GM12878 (cell line): ENCODE data around the gene AJM1. TPM values are rescaled to one million over a fixed set of nuclear protein-coding genes. Genes with fewer than 3 reads are reported as not detected.
A peak's percentile ranks its signal among the peaks of the same experiment; 100 is the strongest.
"Not testable (repeated sequence)": the region's sequence is repeated elsewhere in the genome, so short reads cannot be mapped to it uniquely, and the experiment has no call there.

Experiments used
- ATAC-seq: fragments of 200-7000 bp; cut with Tn5 transposase; 3 replicates; pipeline ENCODE4 v1.9.1; 2020; ENCODE audit warnings: mild to moderate bottlenecking, moderate library complexity
- BruUV-seq: library from RNA; stranded (reverse); fragments of 400-500 nt; replicated peaks from 2 replicates; lab custom pipeline; 2021; lab: Mats Ljungman, UMichigan
- CTCF ChIA-PET: fragments of 300-600 bp; sonication (Branson Sonifier 250); formaldehyde crosslinking; extraction: SDS; loops from one replicate; lab custom pipeline; 2021; ENCODE audit warnings: inconsistent platforms; lab: Yijun Ruan, JAX
- POLR2A ChIA-PET: fragments of 350-600 bp; formaldehyde crosslinking; extraction: SDS; loops from one replicate; lab custom pipeline; 2021; ENCODE audit warnings: inconsistent platforms; lab: Charles Lee
- RAD21 ChIA-PET: fragments of 300-600 bp; sonication (Branson Sonifier 250); formaldehyde crosslinking; loops from one replicate; lab custom pipeline; 2023; ENCODE audit warnings: antibody characterized with exemption; ENCODE audit not compliant: unreplicated experiment; lab: Charles Lee
- SMC1A ChIA-PET: fragments of 300-600 bp; sonication (Branson Sonifier 250); formaldehyde crosslinking; loops from one replicate; lab custom pipeline; 2023; ENCODE audit not compliant: unreplicated experiment, uncharacterized antibody; lab: Charles Lee
- DNase-seq: peaks from one replicate; pipeline ENCODE4 v3.0.0-alpha.2; 2011; ENCODE audit warnings: low read depth, low spot score
- FAIRE-seq: peaks from 3 replicates; lab custom pipeline; 2011; peaks lifted over from hg19 to GRCh38; lab: Jason Lieb, UNC
- H2AFZ ChIP-seq: 2 replicates; pipeline ENCODE4 v1.6.0; 2011; ENCODE audit warnings: low read depth, low read length, control low read depth; ENCODE audit not compliant: control insufficient read depth
- H3K27ac ChIP-seq: 2 replicates; pipeline ENCODE4 v1.5.1; 2011; ENCODE audit warnings: control low read depth; ENCODE audit not compliant: control insufficient read depth, insufficient read depth
- H3K27me3 ChIP-seq, 2 experiments: replicated peaks in 1 of 2; 2 replicates each; pipeline versions ENCODE4 v1.6.0 to v1.6.1; 2011; ENCODE audit warnings: low read length in 1 of 2; ENCODE audit not compliant: control insufficient read depth in 2 of 2, insufficient read depth in 2 of 2
- H3K36me3 ChIP-seq, 2 experiments: 2 replicates each; pipeline ENCODE4 v1.5.1; 2011; ENCODE audit warnings: low read length in 1 of 2; ENCODE audit not compliant: control insufficient read depth in 2 of 2, insufficient read depth in 2 of 2
- H3K4me1 ChIP-seq: 2 replicates; pipeline ENCODE4 v1.6.1; 2011; ENCODE audit warnings: mild to moderate bottlenecking, low read length, moderate library complexity, mixed read lengths; ENCODE audit not compliant: control insufficient read depth, insufficient read depth
- H3K4me2 ChIP-seq: 2 replicates; pipeline ENCODE4 v1.6.0; 2011; ENCODE audit warnings: control low read depth; ENCODE audit not compliant: control insufficient read depth, insufficient read depth
- H3K4me3 ChIP-seq: fragments of 200-600 bp; sonication (generic); 2 replicates; pipeline ENCODE4 v1.5.1; 2016
- H3K79me2 ChIP-seq: 2 replicates; pipeline ENCODE4 v1.6.0; 2011; ENCODE audit warnings: low read length; ENCODE audit not compliant: control insufficient read depth, insufficient read depth
- H3K9ac ChIP-seq: 2 replicates; pipeline ENCODE4 v1.8.0; 2011; ENCODE audit warnings: low read length, control low read depth, mixed read lengths; ENCODE audit not compliant: control insufficient read depth, insufficient read depth
- H3K9me3 ChIP-seq: replicated peaks from 3 replicates; pipeline ENCODE4 v1.5.1; 2011; ENCODE audit warnings: mild to moderate bottlenecking, low read length; ENCODE audit not compliant: control insufficient read depth, insufficient read depth
- H4K20me1 ChIP-seq: 2 replicates; pipeline ENCODE4 v1.6.0; 2011; ENCODE audit not compliant: control insufficient read depth, insufficient read depth
- MLLT1 ChIP-seq: fragments of 450-650 bp; IDR thresholded peaks from 2 replicates; pipeline ENCODE4 v1.6.1; 2016; ENCODE audit warnings: mild to moderate bottlenecking
- NBN ChIP-seq: fragments of 450-650 bp; IDR thresholded peaks from 2 replicates; pipeline ENCODE4 v1.6.1; 2016
- WGBS: methylation state at CpG from one replicate; pipeline ENCODE4 v1.1.6; 2016; ENCODE audit warnings: low lambda C conversion rate; ENCODE audit not compliant: insufficient replicate concordance, insufficient coverage; ENCODE audit errors: missing lambda C conversion rate; 5-methylcytosine and 5-hydroxymethylcytosine counted together
- in situ Hi-C: fragments of 300-500 bp; cut with MboI; formaldehyde crosslinking; loops from 9 replicates; pipeline ENCODE4 v1.14.3; 2018; ENCODE audit warnings: mixed read lengths
- intact Hi-C: fragments of 100-400 bp; cut with micrococcal nuclease; formaldehyde crosslinking; loops from one replicate; pipeline ENCODE4 v1.14.2; 2022; ENCODE audit not compliant: unreplicated experiment
- polyA plus RNA-seq, 11 experiments: library from polyadenylated mRNA; depleted of rRNA in 4 of 11; unstranded in 6 of 11; stranded (reverse) in 5 of 11; fragments of >200 nt; fragmentation: Nextera tagmentation in 4 of 11; fragmentation: Illumina TruSeq in 1 of 11; extraction: Ambion mirVana in 4 of 11; extraction: Trizol in 1 of 11; gene quantifications; 1 replicate in 1 of 11; 2 replicates in 10 of 11; pipeline versions ENCODE4 v1.2.1 to v1.2.3, GENCODE V29; 2011 to 2016; ENCODE audit warnings: inconsistent platforms in 2 of 11, missing spikeins in 2 of 11, low read depth in 1 of 11
- total RNA-seq, 4 experiments: library from RNA; depleted of rRNA in 3 of 4; stranded (reverse); fragments of >200 nt in 3 of 4; fragmentation: Illumina TruSeq in 1 of 4; extraction: Trizol in 1 of 4; gene quantifications; 2 replicates each; pipeline versions ENCODE4 v1.2.1 to v1.2.3, GENCODE V29; 2013 to 2021

The AJM1 gene
- total and polyA plus RNA-seq, 10 of the 15 experiments (the other 5 are each of a cell fraction or from before 2014, with no cell fraction given), result 0.06 to 2.5 (median 1.0) TPM; not detected in 2

GRCh38 chr9:136882947-136883283 is 40.6 kb downstream of the AJM1 start:
- BruUV-seq, H3K36me3 ChIP-seq, H3K27me3 ChIP-seq, H2AFZ ChIP-seq, in situ Hi-C loops, DNase-seq, FAIRE-seq: not testable (repeated sequence)
- H3K79me2 ChIP-seq, result peaks cover 24% of the 10 kb centered on the region
- SMC1A ChIA-PET, result interaction anchor here (0.6 to 8.0 kb wide), 3 partner anchors 13 to 40 kb away, joined by 3 to 70 read pairs (median 7); partner anchors contain the start of gene AJM1
- POLR2A ChIA-PET, result interaction anchor here (0.7 to 4.6 kb wide), 4 partner anchors 19 to 267 kb away, joined by 3 to 41 read pairs (median 6); no protein-coding TSS in a partner anchor
- CTCF ChIA-PET, result interaction anchor here (1.5 to 6.9 kb wide), 5 partner anchors 16 to 153 kb away, joined by 4 to 46 read pairs (median 16); partner anchors contain the start of gene AJM1
- peak overlapping the region; percentile 90 for H3K4me2 ChIP-seq
- intact Hi-C loops, result loop anchor here (5.0 to 10.0 kb wide), 2 partner anchors 36 to 78 kb away; partner anchors contain the start of genes PHPT1 and RABL6
- H3K9ac ChIP-seq, result peak overlapping the region; percentile 10
- RAD21 ChIA-PET, result interaction anchor here (0.8 to 1.8 kb wide), 4 partner anchors 19 to 149 kb away, joined by 4 to 23 read pairs (median 4); partner anchors contain the start of gene FUT7
- peak; percentile 65 for TF ChIP-seq MLLT1
- peak; percentile 3; the same call in 1 of the 2 replicates for TF ChIP-seq NBN
- TF ChIP-seq, all 136 proteins: peak for 2; not testable (repeated sequence) for 134
- not testable (repeated sequence) for H4K20me1 ChIP-seq, H3K9me3 ChIP-seq, ATAC-seq
- H3K4me1 ChIP-seq, result peaks cover 40% of the 10 kb centered on the region
- WGBS, result 50% methylated on average over 9 of the region's 9 CpGs
- peak overlapping the region; percentile 85 for H3K27ac ChIP-seq
- H3K4me3 ChIP-seq, result peak overlapping the region; percentile 64; the same call in 1 of the 2 replicates

GRCh38 chr9:136883670-136884069 is 41.4 kb downstream of the AJM1 start:
- H3K4me1 ChIP-seq, result peaks cover 40% of the 10 kb centered on the region
- H3K27me3 ChIP-seq, H3K4me3 ChIP-seq, RAD21 ChIA-PET, H3K27ac ChIP-seq, DNase-seq, H3K36me3 ChIP-seq, BruUV-seq, H4K20me1 ChIP-seq, H3K4me2 ChIP-seq, ATAC-seq, in situ Hi-C loops, FAIRE-seq, H3K9ac ChIP-seq, H2AFZ ChIP-seq, H3K9me3 ChIP-seq: not testable (repeated sequence)
- H3K79me2 ChIP-seq, result peaks cover 32% of the 10 kb centered on the region
- 83% methylated on average over 10 of the region's 10 CpGs for WGBS
- ChIA-PET CTCF (interaction anchor here (3.2 to 6.9 kb wide), 2 partner anchors 15 to 41 kb away, joined by 15 to 46 read pairs; partner anchors contain the start of gene AJM1), SMC1A (interaction anchor here (8.0 kb wide), 1 partner anchor 17 kb away, joined by 70 read pairs; no protein-coding TSS in a partner anchor), POLR2A (interaction anchor here (0.7 to 4.6 kb wide), 3 partner anchors 14 to 78 kb away, joined by 3 to 41 read pairs (median 4); no protein-coding TSS in a partner anchor)
- intact Hi-C loops, result loop anchor here (5.0 to 10.0 kb wide), 2 partner anchors 36 to 79 kb away; partner anchors contain the start of genes PHPT1 and RABL6
